ENCODE results near the gene VDR.

DNA sequence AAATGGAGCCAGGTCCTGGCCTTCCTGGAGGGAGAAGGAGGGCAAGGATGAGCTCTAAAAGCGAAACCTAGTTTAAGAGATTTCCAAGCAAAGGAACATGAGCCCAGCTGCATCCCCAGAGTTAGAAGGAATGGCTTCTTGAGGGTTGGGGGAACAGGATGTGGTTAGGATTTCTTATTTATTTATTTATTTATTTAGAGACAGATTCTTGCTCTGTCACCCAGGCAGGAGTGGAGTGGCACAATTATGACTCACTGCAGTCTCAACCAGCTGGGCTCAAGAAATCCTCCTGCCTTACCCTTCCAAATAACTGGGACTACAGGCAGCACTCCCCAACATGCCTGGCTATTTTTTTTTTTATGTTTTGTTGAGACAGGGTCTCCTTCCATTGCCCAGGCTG is 33.3 kb upstream of the VDR start:
- no peak for TF ChIP-seq POLR2A (IDR thresholded peaks at IDR 0.05; ENCODE audit: low read length)
- TF ChIP-seq GATA1 (IDR thresholded peaks at IDR 0.05; ENCODE audit: low read depth, low read length): no peak

Data from erythroblast (primary cell).